DND-41 (cell line): ENCODE results near the gene GJA8.
A peak's percentile ranks its signal among the peaks of the same experiment; 100 is the strongest.

Experiments used
- ATAC-seq: fragments of 200-7000 bp; cut with Tn5 transposase; 3 replicates; pipeline ENCODE4 v1.9.1; 2021; ENCODE audit warnings: low read depth; ENCODE audit not compliant: insufficient read depth
- DNase-seq: peaks from one replicate; pipeline ENCODE4 v3.0.0-alpha.2; 2020
- H2AFZ ChIP-seq: 2 replicates; pipeline ENCODE4 v1.6.0; 2012; ENCODE audit warnings: low read depth, low read length
- H3K27ac ChIP-seq: 2 replicates; pipeline ENCODE4 v1.5.1; 2012; ENCODE audit warnings: low read length, inconsistent platforms
- H3K27me3 ChIP-seq: fragments of 200-600 bp; sonication (generic); 2 replicates; pipeline ENCODE4 v1.6.0; 2012; ENCODE audit warnings: low read length, mild to moderate bottlenecking, inconsistent platforms; ENCODE audit not compliant: insufficient read depth, poor library complexity
- H3K36me3 ChIP-seq: 2 replicates; pipeline ENCODE4 v1.5.1; 2012; ENCODE audit warnings: low read length, inconsistent platforms; ENCODE audit not compliant: insufficient read depth
- H3K4me1 ChIP-seq: 2 replicates; pipeline ENCODE4 v1.5.1; 2012; ENCODE audit warnings: mild to moderate bottlenecking, low read length; ENCODE audit not compliant: insufficient read depth
- H3K4me2 ChIP-seq: 2 replicates; pipeline ENCODE4 v1.6.0; 2012; ENCODE audit warnings: mild to moderate bottlenecking, moderate library complexity, low read length, inconsistent platforms; ENCODE audit not compliant: insufficient read depth
- H3K4me3 ChIP-seq, 2 experiments: fragments of 200-600 bp in 1 of 2; shearing (Covaris generic) in 1 of 2; 2 replicates each; pipeline ENCODE4 v1.5.1; 2012 to 2016; ENCODE audit warnings: inconsistent platforms in 2 of 2, low read length in 2 of 2, mild to moderate bottlenecking in 2 of 2, low read depth in 1 of 2, moderate library complexity in 1 of 2
- H3K79me2 ChIP-seq: 2 replicates; pipeline ENCODE4 v1.6.0; 2012; ENCODE audit warnings: low read length, inconsistent platforms; ENCODE audit not compliant: insufficient read depth
- H3K9ac ChIP-seq: 2 replicates; pipeline ENCODE4 v1.6.0; 2012; ENCODE audit warnings: low read depth, mild to moderate bottlenecking, inconsistent platforms, low read length, moderate library complexity
- H3K9me3 ChIP-seq: 2 replicates; pipeline ENCODE4 v1.5.1; 2012; ENCODE audit warnings: low read length, moderate library complexity, mild to moderate bottlenecking, inconsistent platforms; ENCODE audit not compliant: insufficient read depth, severe bottlenecking
- H4K20me1 ChIP-seq: 2 replicates; pipeline ENCODE4 v1.6.0; 2012; ENCODE audit warnings: low read length; ENCODE audit not compliant: insufficient read depth
- CTCF ChIP-seq: IDR thresholded peaks from 2 replicates; pipeline ENCODE4 v1.5.1; 2012; ENCODE audit warnings: borderline replicate concordance, low read length, moderate library complexity, mild to moderate bottlenecking; ENCODE audit not compliant: poor library complexity, severe bottlenecking; ENCODE audit errors: extremely low read depth
- EZH2 ChIP-seq: IDR thresholded peaks from 3 replicates; pipeline ENCODE4 v1.6.1; 2012; ENCODE audit warnings: borderline replicate concordance, low read depth, mild to moderate bottlenecking, moderate library complexity, low read length, inconsistent platforms; ENCODE audit not compliant: severe bottlenecking

Gene GJA8

GRCh38 chr1:147892731-147893214, 9.8 kb upstream of the GJA8 start:
- Histone ChIP-seq H3K27ac (no peak overlapping the region), H3K4me3 (no peak overlapping the region), H3K79me2 (no peaks in the 10 kb centered on the region), H3K9ac (no peak overlapping the region), H4K20me1 (no peaks in the 10 kb centered on the region), H2AFZ (no peak overlapping the region), H3K4me2 (no peak overlapping the region), H3K9me3 (no peaks in the 10 kb centered on the region), H3K27me3 (peaks cover 2% of the 10 kb centered on the region), H3K4me1 (no peaks in the 10 kb centered on the region), H3K36me3 (no peaks in the 10 kb centered on the region)
- TF ChIP-seq CTCF: peak; percentile 95
- TF ChIP-seq EZH2: no peak
- DNase-seq: peak; percentile 36
- ATAC-seq: no peak

GRCh38 chr1:147895123-147895522, 7.5 kb upstream of the GJA8 start:
- Histone ChIP-seq H3K4me3 (no peak overlapping the region), H3K36me3 (no peaks in the 10 kb centered on the region), H2AFZ (no peak overlapping the region), H3K27me3 (peaks cover 12% of the 10 kb centered on the region), H3K9ac (no peak overlapping the region), H3K9me3 (no peaks in the 10 kb centered on the region), H4K20me1 (no peaks in the 10 kb centered on the region), H3K79me2 (no peaks in the 10 kb centered on the region), H3K4me2 (no peak overlapping the region), H3K27ac (no peak overlapping the region), H3K4me1 (no peaks in the 10 kb centered on the region)
- ATAC-seq (no peak), DNase-seq (no peak)
- TF ChIP-seq CTCF: no peak
- no peak for TF ChIP-seq EZH2

- H3K27me3 ChIP-seq: peaks cover 12% of the 10 kb centered on the region
- H3K36me3 ChIP-seq: no peaks in the 10 kb centered on the region
- H2AFZ ChIP-seq: no peak overlapping the region
- H3K9ac ChIP-seq: no peak overlapping the region
- H3K9me3 ChIP-seq: no peaks in the 10 kb centered on the region
- H3K4me2 ChIP-seq: no peak overlapping the region
- DNase-seq: no peak
- no peak overlapping the region for H3K4me3 ChIP-seq
- ATAC-seq: no peak
- no peaks in the 10 kb centered on the region for H4K20me1 ChIP-seq
- H3K27ac ChIP-seq: no peak overlapping the region
- H3K79me2 ChIP-seq: no peaks in the 10 kb centered on the region
- H3K4me1 ChIP-seq: no peaks in the 10 kb centered on the region
- no peak for TF ChIP-seq CTCF
- no peak for TF ChIP-seq EZH2
Observed at GRCh38 chr1:147897029-147897752, 5.4 kb upstream of the GJA8 start.
